Esophagus muscularis mucosa (tissue), 3 donors: ENCODE data around the gene EED.

Experiments used
- CTCF ChIP-seq, 3 experiments: fragments of 200-600 bp in 2 of 3; fragments of 450-650 bp in 1 of 3; sonication (generic) in 2 of 3; IDR thresholded peaks; one replicate each; pipeline ENCODE4 v1.5.1; 2017 to 2019; ENCODE audit warnings: antibody characterized with exemption in 3 of 3, mild to moderate bottlenecking in 2 of 3, moderate library complexity in 1 of 3
- POLR2A ChIP-seq: fragments of 450-650 bp; IDR thresholded peaks from one replicate; pipeline ENCODE4 v1.6.1; 2017; ENCODE audit warnings: antibody characterized with exemption, moderate library complexity, mild to moderate bottlenecking, low read depth
- POLR2AphosphoS5 ChIP-seq, 2 donors: sonication (generic); formaldehyde crosslinking; IDR thresholded peaks; one replicate each; pipeline ENCODE4 v1.6.1; 2017; ENCODE audit warnings: antibody characterized with exemption in 2 of 2

- TF ChIP-seq CTCF (IDR thresholded peaks at IDR 0.05): no peak
- TF ChIP-seq POLR2A: no peak
- TF ChIP-seq POLR2AphosphoS5 (IDR thresholded peaks at IDR 0.05): no peak
These were observed 40.2 kb upstream of the EED start for GRCh38 chr11:86204356-86204755.
